ENCODE results near the gene LIF. TPM values are rescaled to one million over a fixed set of nuclear protein-coding genes. Genes with fewer than 3 reads are reported as not detected.
A peak's percentile ranks its signal among the peaks of the same experiment; 100 is the strongest.

Gene LIF
- total and polyA plus RNA-seq, 4 experiments from 2014 or later, result 0.26 to 0.58 TPM; not detected in 2

DNA sequence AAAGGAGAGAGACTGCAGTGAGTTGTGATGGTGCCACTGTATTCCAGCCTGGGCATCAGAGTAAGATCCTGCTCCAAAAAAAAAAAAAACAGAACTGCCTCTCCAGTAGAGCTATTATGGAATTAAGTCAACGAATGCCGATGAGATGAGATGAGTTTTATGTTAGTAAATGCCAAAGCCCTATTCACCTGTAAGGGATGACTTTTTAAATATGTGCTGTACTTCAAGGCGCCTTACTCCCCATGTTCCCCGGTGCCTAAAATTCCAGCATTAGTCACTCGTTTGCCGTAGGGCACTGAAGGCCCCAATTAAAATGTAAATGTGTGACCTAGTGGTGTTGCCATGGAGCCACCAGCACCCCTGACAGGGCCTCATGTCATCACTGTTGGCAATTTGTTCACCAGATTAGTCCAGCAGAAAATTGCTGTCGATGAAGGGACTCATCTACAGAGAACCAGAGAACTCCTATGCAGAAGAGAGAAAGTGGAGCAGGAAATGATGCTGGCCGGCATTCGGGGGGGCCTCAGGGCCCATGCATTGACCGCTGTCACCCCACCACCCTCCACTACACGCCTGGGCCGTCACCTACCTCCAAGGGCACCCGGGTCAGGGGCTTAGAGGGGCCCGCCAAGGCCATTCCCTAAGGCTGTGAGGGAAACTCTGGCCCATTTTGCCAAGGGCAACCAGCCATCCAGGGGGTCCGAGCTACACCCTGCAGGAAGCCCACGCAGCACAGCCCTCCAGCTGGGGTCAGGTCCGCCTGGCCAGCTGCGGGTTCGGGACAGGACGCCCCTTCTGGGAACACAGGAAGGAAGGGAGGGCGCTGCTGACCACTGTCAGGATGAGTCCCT lies 17.8 kb downstream of the LIF start:
- POLR2A ChIA-PET (ENCODE audit: partially characterized antibody), result interaction anchor here (0.6 kb wide), 1 partner anchor 38 kb away, joined by 3 read pairs; no protein-coding TSS in a partner anchor
- Mint-ChIP-seq H3K9me3 (no peaks in the 10 kb centered on the region), H3K4me1 (peaks cover 23 to 45% (median 39%) of the 10 kb centered on the region in 4 donors), H3K27me3 (no peaks in the 10 kb centered on the region), H3K4me3 (no peak overlapping the region), H3K27ac (peak overlapping the region in 3 of 7 donors; percentile 3 to 61 (median 25)), H3K36me3 (no peaks in the 10 kb centered on the region)
- no peak overlapping the region for H3K27ac ChIP-seq (ENCODE audit: low read depth, low read length)
- H3K36me3 ChIP-seq (ENCODE audit: insufficient read depth, low read length), result no peaks in the 10 kb centered on the region
- H3K4me1 ChIP-seq (ENCODE audit: insufficient read depth, low read length), result peaks cover 41% of the 10 kb centered on the region
- no peak overlapping the region for H3K4me3 ChIP-seq (ENCODE audit: low read length in 2 of 2)
- H3K27me3 ChIP-seq (ENCODE audit: insufficient read depth, low read length), result no peaks in the 10 kb centered on the region
- no peaks in the 10 kb centered on the region for H3K9me3 ChIP-seq (ENCODE audit: control insufficient read depth in 1 of 2, low read length in 2 of 2)
- no peak for DNase-seq
- intact Hi-C loops (cut with micrococcal nuclease), result no loop called here
- CTCF ChIA-PET (ENCODE audit: partially characterized antibody), result interaction anchor here (0.9 kb wide), 1 partner anchor 9 kb away, joined by 3 read pairs; no protein-coding TSS in a partner anchor

DNA sequence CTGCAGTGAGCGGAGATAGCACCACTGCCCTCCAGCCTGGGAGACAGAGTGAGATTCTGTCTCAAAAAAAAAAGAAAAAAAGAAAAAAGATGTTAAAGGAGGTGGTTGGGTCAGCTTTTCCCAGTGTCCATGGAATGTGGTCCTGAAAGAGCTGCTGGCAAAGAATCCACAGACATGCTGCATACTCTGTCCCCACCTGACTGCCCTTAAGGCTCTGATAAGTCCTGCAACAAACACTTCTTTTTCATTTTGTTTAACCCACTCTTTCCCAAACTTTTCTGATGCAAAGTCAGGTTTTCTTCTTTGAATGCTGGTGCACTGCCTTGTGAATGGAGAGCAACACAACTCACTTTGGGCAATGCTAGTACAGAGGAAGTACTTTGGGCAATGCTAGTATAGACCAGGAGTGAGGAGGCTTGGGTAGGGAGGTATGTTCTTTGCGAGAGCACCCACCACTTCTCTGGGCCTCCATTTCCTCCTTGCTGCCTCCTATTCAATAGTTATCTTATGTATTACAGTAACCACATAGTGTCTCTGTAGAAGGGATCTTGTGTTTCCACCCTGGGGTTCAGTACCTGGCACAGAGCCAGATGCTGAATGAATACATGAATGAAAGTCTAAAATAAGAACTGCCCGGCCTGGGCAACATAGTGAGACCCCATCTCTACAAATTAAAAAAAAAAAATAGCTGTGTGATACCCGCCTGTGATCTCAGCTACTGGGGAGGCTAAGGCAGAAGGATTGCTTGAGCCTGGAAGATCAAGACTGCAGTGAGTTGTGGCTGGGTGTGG lies 18.9 kb downstream of the LIF start:
- Mint-ChIP-seq H3K27ac (peak overlapping the region in 6 of 7 donors; percentile 32 to 75 (median 60)), H3K36me3 (no peaks in the 10 kb centered on the region), H3K27me3 (no peaks in the 10 kb centered on the region), H3K4me3 (no peak overlapping the region), H3K4me1 (peaks cover 28 to 56% (median 46%) of the 10 kb centered on the region in 4 donors), H3K9me3 (no peaks in the 10 kb centered on the region)
- intact Hi-C loops (cut with micrococcal nuclease), result no loop called here
- POLR2A ChIA-PET (ENCODE audit: partially characterized antibody), result no interaction called here
- CTCF ChIA-PET (ENCODE audit: partially characterized antibody), result interaction anchor here (0.9 kb wide), 1 partner anchor 11 kb away, joined by 3 read pairs; no protein-coding TSS in a partner anchor
- DNase-seq, result peak in 1 of 5 donors; percentile 16
- Histone ChIP-seq H3K27ac (ENCODE audit: low read depth, low read length) (no peak overlapping the region), H3K36me3 (ENCODE audit: insufficient read depth, low read length) (no peaks in the 10 kb centered on the region), H3K4me1 (ENCODE audit: insufficient read depth, low read length) (peaks cover 52% of the 10 kb centered on the region), H3K9me3 (ENCODE audit: control insufficient read depth in 1 of 2, low read length in 2 of 2) (no peaks in the 10 kb centered on the region), H3K27me3 (ENCODE audit: insufficient read depth, low read length) (no peaks in the 10 kb centered on the region), H3K4me3 (ENCODE audit: low read length in 2 of 2) (no peak overlapping the region)

DNA sequence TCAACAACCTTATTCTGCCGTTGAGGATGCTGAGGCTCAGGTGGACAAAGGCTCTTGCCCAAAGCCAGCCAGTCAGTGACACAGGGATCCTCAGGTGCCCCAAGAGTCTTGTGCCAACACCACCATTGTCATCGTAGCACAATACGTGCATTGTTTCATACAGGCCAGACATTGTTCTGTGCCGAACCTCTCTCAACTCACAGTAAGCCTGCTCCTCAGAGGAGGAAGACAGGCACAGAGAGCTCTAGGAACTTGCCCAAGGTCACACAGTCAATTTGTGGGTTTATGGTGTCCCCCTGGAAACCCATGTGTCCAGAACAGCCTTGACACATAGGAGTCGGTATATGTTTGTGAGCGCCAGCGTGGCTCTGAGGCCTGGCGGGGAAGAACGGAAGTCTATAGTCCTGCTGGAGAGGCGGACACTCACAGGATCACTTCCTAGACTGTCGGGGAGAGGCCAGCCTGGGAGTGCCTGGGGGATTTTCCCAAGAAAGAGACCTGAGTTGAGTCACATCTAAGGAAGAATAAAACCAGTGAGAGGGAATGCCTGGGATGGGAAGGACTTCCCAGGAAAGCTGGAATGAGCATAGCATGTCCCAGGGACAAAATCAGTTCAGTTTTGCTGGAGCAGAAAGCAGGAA lies 20.2 kb downstream of the LIF start:
- intact Hi-C loops (cut with micrococcal nuclease), result no loop called here
- Histone ChIP-seq H3K36me3 (ENCODE audit: insufficient read depth, low read length) (no peaks in the 10 kb centered on the region), H3K27ac (ENCODE audit: low read depth, low read length) (no peak overlapping the region), H3K4me1 (ENCODE audit: insufficient read depth, low read length) (peaks cover 65% of the 10 kb centered on the region), H3K27me3 (ENCODE audit: insufficient read depth, low read length) (no peaks in the 10 kb centered on the region), H3K9me3 (ENCODE audit: control insufficient read depth in 1 of 2, low read length in 2 of 2) (no peaks in the 10 kb centered on the region), H3K4me3 (ENCODE audit: low read length in 2 of 2) (no peak overlapping the region)
- DNase-seq, result no peak
- ChIA-PET POLR2A (ENCODE audit: partially characterized antibody) (no interaction called here), CTCF (ENCODE audit: partially characterized antibody) (no interaction called here)
- no peaks in the 10 kb centered on the region for H3K27me3 Mint-ChIP-seq
- peak overlapping the region in 4 of 7 donors; percentile 13 to 75 (median 34) for H3K27ac Mint-ChIP-seq
- no peaks in the 10 kb centered on the region for H3K36me3 Mint-ChIP-seq
- H3K4me3 Mint-ChIP-seq, result peak overlapping the region in 1 of 8 donors; percentile 13
- peaks cover 38 to 70% (median 57%) of the 10 kb centered on the region in 4 donors for H3K4me1 Mint-ChIP-seq
- no peaks in the 10 kb centered on the region for H3K9me3 Mint-ChIP-seq

DNA sequence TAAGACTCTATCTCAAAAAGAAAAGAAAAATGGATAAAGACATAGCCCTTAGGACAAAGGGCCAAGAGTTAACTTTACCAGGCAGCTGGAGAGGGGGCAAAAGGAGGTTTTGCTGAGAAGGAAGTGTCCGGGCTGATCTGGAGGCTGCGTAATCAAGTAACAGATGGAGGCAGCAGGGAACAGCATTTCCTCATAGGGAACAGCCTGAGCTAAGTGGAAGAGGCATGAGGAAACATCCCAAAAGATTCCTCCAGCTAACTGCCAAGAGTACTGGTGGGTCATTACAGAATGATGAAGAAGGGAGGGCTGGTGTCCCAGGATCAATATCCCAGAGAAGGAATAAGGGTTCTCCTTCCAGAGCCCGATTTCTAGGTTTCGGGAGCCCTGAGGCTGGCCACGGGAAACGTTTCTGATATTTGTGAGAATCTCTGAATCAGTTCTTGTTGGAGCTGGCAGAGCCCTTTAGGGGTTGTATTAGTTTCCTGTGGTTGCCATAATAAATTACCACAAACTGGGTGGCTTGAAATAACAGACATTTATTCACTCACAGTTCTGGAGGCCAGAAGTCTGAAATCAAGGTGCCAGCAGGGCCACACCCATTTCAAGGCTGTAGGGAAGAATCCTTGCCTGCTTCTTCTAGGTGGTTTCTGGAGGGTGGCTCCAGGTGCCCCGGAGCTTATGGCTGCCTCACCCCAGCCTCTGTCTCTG lies 21.2 kb downstream of the LIF start:
- Mint-ChIP-seq H3K36me3 (no peaks in the 10 kb centered on the region), H3K27me3 (no peaks in the 10 kb centered on the region), H3K9me3 (no peaks in the 10 kb centered on the region), H3K4me3 (peak overlapping the region in 4 of 8 donors; percentile 12 to 43 (median 30)), H3K27ac (peak overlapping the region; percentile 39 to 83 (median 64)), H3K4me1 (peaks cover 48 to 79% (median 66%) of the 10 kb centered on the region in 4 donors)
- Histone ChIP-seq H3K36me3 (ENCODE audit: insufficient read depth, low read length) (no peaks in the 10 kb centered on the region), H3K4me3 (ENCODE audit: low read length in 2 of 2) (no peak overlapping the region), H3K27me3 (ENCODE audit: insufficient read depth, low read length) (no peaks in the 10 kb centered on the region), H3K4me1 (ENCODE audit: insufficient read depth, low read length) (peaks cover 74% of the 10 kb centered on the region), H3K9me3 (ENCODE audit: control insufficient read depth in 1 of 2, low read length in 2 of 2) (no peaks in the 10 kb centered on the region), H3K27ac (ENCODE audit: low read depth, low read length) (no peak overlapping the region)
- POLR2A ChIA-PET (ENCODE audit: partially characterized antibody), result no interaction called here
- CTCF ChIA-PET (ENCODE audit: partially characterized antibody), result interaction anchor here (1.0 to 1.2 kb wide), 3 partner anchors 38 to 63 kb away, joined by 3 to 5 read pairs (median 4); no protein-coding TSS in a partner anchor
- DNase-seq, result no peak
- intact Hi-C loops (cut with micrococcal nuclease), result no loop called here

DNA sequence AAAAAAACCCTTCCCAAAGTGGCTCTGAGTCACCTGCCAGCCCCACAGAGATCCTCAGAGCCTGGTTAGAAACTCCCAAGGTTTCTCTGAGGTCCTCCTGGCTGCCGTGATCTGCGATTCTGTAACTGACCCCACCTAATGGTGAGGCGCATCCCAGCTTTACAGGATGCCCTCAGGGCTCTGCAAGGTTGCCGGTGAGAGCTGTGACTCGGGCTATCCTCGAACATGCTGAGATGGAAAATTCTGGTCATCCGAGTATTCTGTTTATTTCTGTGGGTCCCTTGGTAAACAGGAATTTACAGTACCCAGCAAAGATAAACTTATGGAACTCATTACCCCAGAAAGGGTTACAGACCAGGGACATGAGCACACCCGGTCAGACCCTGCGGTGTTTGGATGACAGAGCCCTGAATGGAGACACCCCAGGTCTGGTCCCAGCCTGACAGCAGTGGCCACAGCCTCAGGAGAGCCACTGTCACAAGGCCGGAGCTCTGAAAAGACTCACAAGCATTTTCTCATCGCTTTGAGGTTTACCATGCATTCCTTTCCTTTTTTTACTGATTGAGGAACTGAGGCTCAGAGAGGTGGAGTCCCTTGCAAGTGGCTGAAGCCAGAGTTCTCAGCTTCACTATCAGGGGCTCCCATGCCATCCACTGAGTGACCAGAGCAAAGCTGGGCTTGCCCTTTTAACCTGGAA lies 22.2 kb downstream of the LIF start:
- ChIA-PET POLR2A (ENCODE audit: partially characterized antibody) (interaction anchor here (1.3 kb wide), 1 partner anchor 24 kb away, joined by 3 read pairs; no protein-coding TSS in a partner anchor), CTCF (ENCODE audit: partially characterized antibody) (interaction anchor here (1.2 kb wide), 1 partner anchor 45 kb away, joined by 5 read pairs; no protein-coding TSS in a partner anchor)
- intact Hi-C loops (cut with micrococcal nuclease), result no loop called here
- peak overlapping the region in 1 of 8 donors; percentile 43 for H3K4me3 Mint-ChIP-seq
- Histone ChIP-seq H3K36me3 (ENCODE audit: insufficient read depth, low read length) (no peaks in the 10 kb centered on the region), H3K9me3 (ENCODE audit: control insufficient read depth in 1 of 2, low read length in 2 of 2) (no peaks in the 10 kb centered on the region), H3K27ac (ENCODE audit: low read depth, low read length) (no peak overlapping the region), H3K4me1 (ENCODE audit: insufficient read depth, low read length) (peaks cover 85% of the 10 kb centered on the region), H3K27me3 (ENCODE audit: insufficient read depth, low read length) (no peaks in the 10 kb centered on the region), H3K4me3 (ENCODE audit: low read length in 2 of 2) (no peak overlapping the region)
- H3K4me1 Mint-ChIP-seq, result peaks cover 57 to 90% (median 75%) of the 10 kb centered on the region in 4 donors
- H3K27ac Mint-ChIP-seq, result peak overlapping the region; percentile 35 to 63 (median 48)
- no peaks in the 10 kb centered on the region for H3K27me3 Mint-ChIP-seq
- H3K36me3 Mint-ChIP-seq, result no peaks in the 10 kb centered on the region
- no peaks in the 10 kb centered on the region for H3K9me3 Mint-ChIP-seq
- DNase-seq, result no peak

DNA sequence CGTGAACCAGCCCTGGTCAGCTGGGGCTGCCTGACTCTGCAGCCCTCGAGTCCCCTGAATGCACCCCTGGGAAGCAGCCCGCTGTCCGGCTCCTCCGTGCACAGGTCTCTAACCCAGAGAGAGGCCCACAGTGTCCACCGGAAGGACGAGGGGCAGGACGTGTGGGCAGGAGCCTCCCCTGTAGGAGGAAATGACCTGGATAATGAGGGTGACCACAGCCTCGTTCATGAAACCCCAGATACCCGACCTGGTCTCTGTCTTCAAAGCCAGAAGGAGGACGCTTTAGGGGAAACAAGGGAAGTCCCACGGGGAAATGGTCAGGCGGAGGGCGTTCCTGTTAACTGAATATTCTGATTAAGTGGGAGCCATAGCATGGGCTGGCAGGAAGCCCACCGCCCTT lies 23.3 kb downstream of the LIF start:
- H3K36me3 ChIP-seq (ENCODE audit: insufficient read depth, low read length), result no peaks in the 10 kb centered on the region
- no peak overlapping the region for H3K4me3 ChIP-seq (ENCODE audit: low read length in 2 of 2)
- H3K9me3 ChIP-seq (ENCODE audit: control insufficient read depth in 1 of 2, low read length in 2 of 2), result no peaks in the 10 kb centered on the region
- peaks cover 54 to 91% (median 76%) of the 10 kb centered on the region in 4 donors for H3K4me1 Mint-ChIP-seq
- H3K27me3 Mint-ChIP-seq, result no peaks in the 10 kb centered on the region
- intact Hi-C loops (cut with micrococcal nuclease), result no loop called here
- H3K27me3 ChIP-seq (ENCODE audit: insufficient read depth, low read length), result no peaks in the 10 kb centered on the region
- DNase-seq, result no peak
- no peaks in the 10 kb centered on the region for H3K9me3 Mint-ChIP-seq
- H3K27ac Mint-ChIP-seq, result peak overlapping the region in 4 of 7 donors; percentile 22 to 63 (median 42)
- no peak overlapping the region for H3K27ac ChIP-seq (ENCODE audit: low read depth, low read length)
- ChIA-PET POLR2A (ENCODE audit: partially characterized antibody) (no interaction called here), CTCF (ENCODE audit: partially characterized antibody) (no interaction called here)
- H3K4me1 ChIP-seq (ENCODE audit: insufficient read depth, low read length), result peaks cover 88% of the 10 kb centered on the region
- H3K4me3 Mint-ChIP-seq, result peak overlapping the region in 1 of 8 donors; percentile 15
- no peaks in the 10 kb centered on the region for H3K36me3 Mint-ChIP-seq

Data from CD4-positive, alpha-beta memory T cell (primary cell).